PC-9 (cell line): ENCODE results near the gene SEC61B. TPM values are rescaled to one million over a fixed set of nuclear protein-coding genes. Genes with fewer than 3 reads are reported as not detected.

Experiments used
- BruUV-seq: library from RNA; stranded (reverse); fragments of 400-500 nt; replicated peaks from 2 replicates; lab custom pipeline; 2021; lab: Mats Ljungman, UMichigan
- CTCF ChIA-PET: fragments of 300-600 bp; sonication (Branson Sonifier 250); formaldehyde crosslinking; loops from one replicate; lab custom pipeline; 2022; ENCODE audit warnings: antibody characterized with exemption; lab: Charles Lee
- POLR2A ChIA-PET: fragments of 300-600 bp; sonication (Branson Sonifier 250); formaldehyde crosslinking; loops from one replicate; lab custom pipeline; 2022; ENCODE audit warnings: antibody characterized with exemption; ENCODE audit not compliant: unreplicated experiment; lab: Charles Lee
- DNase-seq, 2 experiments: peaks; one replicate each; pipeline versions ENCODE4 v3.0.0 to v3.0.0-alpha.2; 2015 to 2022; ENCODE audit warnings: mixed read lengths in 1 of 2
- H2AFZ ChIP-seq: fragments of 200-600 bp; sonication (generic); 2 replicates; pipeline ENCODE4 v1.8.1; 2017; ENCODE audit warnings: antibody characterized with exemption
- H3F3A ChIP-seq: fragments of 200-600 bp; sonication (generic); 2 replicates; pipeline ENCODE4 v1.8.1; 2017; ENCODE audit warnings: antibody characterized with exemption, mild to moderate bottlenecking, low read depth; ENCODE audit not compliant: insufficient read depth
- H3K27ac ChIP-seq: fragments of 200-600 bp; sonication (generic); 2 replicates; pipeline ENCODE4 v1.6.1; 2016; ENCODE audit warnings: mixed run types
- H3K27me3 ChIP-seq: fragments of 200-600 bp; sonication (generic); 2 replicates; pipeline ENCODE4 v1.6.1; 2016; ENCODE audit warnings: low read depth, mixed run types; ENCODE audit not compliant: insufficient read depth
- H3K36me3 ChIP-seq: fragments of 200-600 bp; sonication (generic); 2 replicates; pipeline ENCODE4 v1.6.1; 2016; ENCODE audit warnings: low read depth, mixed run types
- H3K4me1 ChIP-seq: fragments of 200-600 bp; sonication (generic); replicated peaks from 2 replicates; pipeline ENCODE4 v1.6.1; 2016; ENCODE audit warnings: mixed run types; ENCODE audit not compliant: insufficient read depth
- H3K4me2 ChIP-seq: fragments of 200-600 bp; sonication (generic); 2 replicates; pipeline ENCODE4 v1.6.1; 2017; ENCODE audit warnings: mixed run types
- H3K4me3 ChIP-seq: fragments of 200-600 bp; sonication (generic); 2 replicates; pipeline ENCODE4 v1.6.1; 2016; ENCODE audit warnings: mixed run types
- H3K79me2 ChIP-seq: fragments of 200-600 bp; sonication (generic); 2 replicates; pipeline ENCODE4 v1.6.1; 2017; ENCODE audit warnings: low read depth, mixed run types
- H3K9me2 ChIP-seq: fragments of 200-600 bp; sonication (generic); 2 replicates; pipeline ENCODE4 v1.8.1; 2017; ENCODE audit warnings: mild to moderate bottlenecking; ENCODE audit not compliant: insufficient read depth
- H3K9me3 ChIP-seq: fragments of 200-600 bp; sonication (generic); 2 replicates; pipeline ENCODE4 v1.8.1; 2016; ENCODE audit warnings: low read depth; ENCODE audit not compliant: insufficient read depth
- H4K20me1 ChIP-seq: fragments of 200-600 bp; sonication (generic); 2 replicates; pipeline ENCODE4 v1.8.1; 2017; ENCODE audit not compliant: insufficient read depth
- EZH2 ChIP-seq: fragments of 200-600 bp; sonication (generic); IDR thresholded peaks from 2 replicates; pipeline ENCODE4 v1.8.0; 2017; ENCODE audit warnings: antibody characterized with exemption, low read depth
- intact Hi-C: fragments of 100-400 bp; cut with micrococcal nuclease; formaldehyde crosslinking; loops from one replicate; pipeline ENCODE4 v1.10.0; 2022; ENCODE audit not compliant: unreplicated experiment
- total RNA-seq: library from RNA; stranded (reverse); gene quantifications from 2 replicates; pipeline ENCODE4 v1.2.3, GENCODE V29; 2021
- TF ChIP-seq, protein P1 (sequence below): fragments of 200-600 bp; sonication (generic); conservative IDR thresholded peaks from 2 replicates; pipeline ENCODE4 v1.6.1; 2017; ENCODE audit warnings: mixed run types, antibody characterized with exemption, mild to moderate bottlenecking, moderate library complexity

The SEC61B gene
- total RNA-seq, 1 experiment from 2014 or later, result 163 TPM

GRCh38 chr9:99184110-99184474, 38.0 kb upstream of the SEC61B start:
- intact Hi-C loops, result loop anchor here (5.0 to 10.0 kb wide), 4 partner anchors 83 to 1413 kb away; no protein-coding TSS in a partner anchor
- H3F3A ChIP-seq, result no peaks in the 10 kb centered on the region
- H3K4me3 ChIP-seq, result no peak overlapping the region
- TF ChIP-seq EZH2, result no peak
- TF ChIP-seq, protein P1, sequence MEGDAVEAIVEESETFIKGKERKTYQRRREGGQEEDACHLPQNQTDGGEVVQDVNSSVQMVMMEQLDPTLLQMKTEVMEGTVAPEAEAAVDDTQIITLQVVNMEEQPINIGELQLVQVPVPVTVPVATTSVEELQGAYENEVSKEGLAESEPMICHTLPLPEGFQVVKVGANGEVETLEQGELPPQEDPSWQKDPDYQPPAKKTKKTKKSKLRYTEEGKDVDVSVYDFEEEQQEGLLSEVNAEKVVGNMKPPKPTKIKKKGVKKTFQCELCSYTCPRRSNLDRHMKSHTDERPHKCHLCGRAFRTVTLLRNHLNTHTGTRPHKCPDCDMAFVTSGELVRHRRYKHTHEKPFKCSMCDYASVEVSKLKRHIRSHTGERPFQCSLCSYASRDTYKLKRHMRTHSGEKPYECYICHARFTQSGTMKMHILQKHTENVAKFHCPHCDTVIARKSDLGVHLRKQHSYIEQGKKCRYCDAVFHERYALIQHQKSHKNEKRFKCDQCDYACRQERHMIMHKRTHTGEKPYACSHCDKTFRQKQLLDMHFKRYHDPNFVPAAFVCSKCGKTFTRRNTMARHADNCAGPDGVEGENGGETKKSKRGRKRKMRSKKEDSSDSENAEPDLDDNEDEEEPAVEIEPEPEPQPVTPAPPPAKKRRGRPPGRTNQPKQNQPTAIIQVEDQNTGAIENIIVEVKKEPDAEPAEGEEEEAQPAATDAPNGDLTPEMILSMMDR, result no peak
- no peaks in the 10 kb centered on the region for H3K9me3 ChIP-seq
- no peaks in the 10 kb centered on the region for H3K79me2 ChIP-seq
- ChIA-PET CTCF (interaction anchor here (0.6 kb wide), 1 partner anchor 336 kb away, joined by 4 read pairs; no protein-coding TSS in a partner anchor), POLR2A (no interaction called here)
- H2AFZ ChIP-seq, result no peak overlapping the region
- no TSS peak for BruUV-seq
- DNase-seq, result no peak
- no peak overlapping the region for H3K27ac ChIP-seq
- H3K27me3 ChIP-seq, result peaks cover 3% of the 10 kb centered on the region; the same call in 1 of the 2 replicates
- H3K9me2 ChIP-seq, result no peaks in the 10 kb centered on the region
- no peak overlapping the region for H3K4me2 ChIP-seq
- H4K20me1 ChIP-seq, result no peaks in the 10 kb centered on the region
- no peaks in the 10 kb centered on the region for H3K4me1 ChIP-seq
- no peaks in the 10 kb centered on the region for H3K36me3 ChIP-seq

DNA sequence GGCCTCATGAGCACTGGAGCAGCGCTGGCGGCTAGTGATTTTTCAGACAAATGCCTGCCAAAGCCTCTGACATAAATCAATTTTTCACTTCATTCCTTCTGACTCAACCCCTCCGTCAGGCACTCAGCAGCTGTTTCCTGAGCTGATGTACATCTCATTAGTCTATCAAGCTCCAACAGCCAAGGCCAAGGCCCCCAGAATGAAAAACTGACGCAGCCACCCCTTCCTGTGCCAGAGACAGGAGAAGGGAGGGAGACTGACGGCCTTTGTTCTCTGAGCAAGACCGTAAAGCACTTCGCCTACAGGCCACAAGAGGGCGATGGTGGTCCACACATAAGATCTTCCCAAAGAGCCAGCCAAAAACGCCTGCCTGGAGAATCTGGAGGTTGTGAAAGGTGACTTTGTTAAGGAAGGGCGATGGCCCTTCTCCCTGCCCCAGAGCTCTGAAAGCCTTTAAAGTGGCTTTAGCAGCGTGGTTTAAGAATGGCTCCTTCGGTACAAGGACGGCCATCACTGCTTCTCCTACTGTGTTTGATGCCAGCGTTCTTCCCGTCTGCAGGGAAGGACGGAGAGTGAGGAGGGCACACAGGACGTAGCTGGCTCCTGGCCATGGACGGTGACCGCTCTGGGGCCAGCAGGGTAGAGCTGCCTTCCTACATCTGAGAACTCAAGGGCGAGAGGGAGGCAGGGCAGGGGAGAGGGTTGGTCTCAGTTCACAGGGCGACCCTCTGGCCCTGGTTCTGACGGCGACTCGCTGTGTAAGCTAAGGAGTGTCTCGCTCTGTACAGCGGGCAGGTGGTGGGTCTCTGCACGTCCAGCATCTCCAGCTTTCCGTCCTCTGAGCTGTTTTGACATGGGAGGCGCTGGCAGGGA, 37.4 kb upstream of the SEC61B start:
- no peaks in the 10 kb centered on the region for H3F3A ChIP-seq
- DNase-seq, result peak; percentile 59 to 75
- no peak overlapping the region for H3K4me3 ChIP-seq
- ChIA-PET POLR2A (no interaction called here), CTCF (interaction anchor here (0.6 to 0.7 kb wide), 4 partner anchors 106 to 1258 kb away, joined by 3 to 7 read pairs (median 5); no protein-coding TSS in a partner anchor)
- BruUV-seq, result no TSS peak
- H3K27ac ChIP-seq, result no peak overlapping the region
- H3K36me3 ChIP-seq, result no peaks in the 10 kb centered on the region
- TF ChIP-seq, protein P1, result peak; percentile 90
- no peak for TF ChIP-seq EZH2
- no peak overlapping the region for H3K4me2 ChIP-seq
- H3K9me3 ChIP-seq, result no peaks in the 10 kb centered on the region
- H3K9me2 ChIP-seq, result no peaks in the 10 kb centered on the region
- H4K20me1 ChIP-seq, result no peaks in the 10 kb centered on the region
- intact Hi-C loops, result loop anchor here (5.0 to 10.0 kb wide), 4 partner anchors 83 to 1413 kb away; no protein-coding TSS in a partner anchor
- peaks cover 9% of the 10 kb centered on the region; the same call in 1 of the 2 replicates for H3K27me3 ChIP-seq
- H3K79me2 ChIP-seq, result no peaks in the 10 kb centered on the region
- H2AFZ ChIP-seq, result no peak overlapping the region
- no peaks in the 10 kb centered on the region for H3K4me1 ChIP-seq

- H3K9me2 ChIP-seq, result no peaks in the 10 kb centered on the region
- no peak overlapping the region for H3K27ac ChIP-seq
- peaks cover 11% of the 10 kb centered on the region; the same call in 1 of the 2 replicates for H3K27me3 ChIP-seq
- H3K4me3 ChIP-seq, result no peak overlapping the region
- no peak for DNase-seq
- TF ChIP-seq, protein P1, result no peak
- TF ChIP-seq EZH2, result no peak
- H3K79me2 ChIP-seq, result no peaks in the 10 kb centered on the region
- no peak overlapping the region for H3K4me2 ChIP-seq
- no peaks in the 10 kb centered on the region for H3K36me3 ChIP-seq
- ChIA-PET POLR2A (no interaction called here), CTCF (interaction anchor here (0.6 to 0.7 kb wide), 4 partner anchors 105 to 1258 kb away, joined by 3 to 16 read pairs (median 6); no protein-coding TSS in a partner anchor)
- intact Hi-C loops, result loop anchor here (10.0 kb wide), 1 partner anchor 1040 kb away; no protein-coding TSS in a partner anchor
- H4K20me1 ChIP-seq, result no peaks in the 10 kb centered on the region
- no TSS peak for BruUV-seq
- no peak overlapping the region for H2AFZ ChIP-seq
- no peaks in the 10 kb centered on the region for H3K9me3 ChIP-seq
- H3F3A ChIP-seq, result no peaks in the 10 kb centered on the region
- no peaks in the 10 kb centered on the region for H3K4me1 ChIP-seq
These were observed 36.8 kb upstream of the SEC61B start for GRCh38 chr9:99185348-99185632.
